ELF-1 (cell line): Measurements from ENCODE around the gene KRT35.
"Not testable (repeated sequence)": the region's sequence is repeated elsewhere in the genome, so short reads cannot be mapped to it uniquely, and the experiment has no call there.

ENCODE experiments used
- DNase-seq: peaks from one replicate; pipeline ENCODE4 v3.0.0-alpha.2; 2016; ENCODE audit warnings: low read depth, low spot score

KRT35 gene

GRCh38 chr17:41456204-41456603 is 24.7 kb downstream of the KRT35 start:
- DNase-seq, result peak; percentile 10

GRCh38 chr17:41455236-41455635 is 25.7 kb downstream of the KRT35 start:
- DNase-seq, result no peak

- DNase-seq, result no peak
Measured at GRCh38 chr17:41453066-41453465, 27.9 kb downstream of the KRT35 start.

- DNase-seq, result no peak
Measured at GRCh38 chr17:41452281-41452680, 28.7 kb downstream of the KRT35 start.

- DNase-seq, result no peak
Measured at GRCh38 chr17:41451154-41451728, 29.7 kb downstream of the KRT35 start.

GRCh38 chr17:41449008-41449407 is 31.9 kb downstream of the KRT35 start:
- DNase-seq, result no peak

- DNase-seq, result no peak
Measured at GRCh38 chr17:41448506-41448905, 32.4 kb downstream of the KRT35 start.

- no peak for DNase-seq
Measured at GRCh38 chr17:41446806-41447205, 34.1 kb downstream of the KRT35 start.

- DNase-seq, result no peak
Measured at GRCh38 chr17:41444640-41445039, 36.3 kb downstream of the KRT35 start.

- DNase-seq, result no peak
Measured at GRCh38 chr17:41444186-41444585, 36.8 kb downstream of the KRT35 start.

GRCh38 chr17:41442739-41443138 is 38.2 kb downstream of the KRT35 start:
- DNase-seq, result no peak

GRCh38 chr17:41440531-41441033 is 40.4 kb downstream of the KRT35 start, which contains the start of gene KRT38:
Gene KRT38 (minus strand): TSS chr17:41440983. CDS start chr17:41440921, 62 bp downstream.
- DNase-seq, result no peak

- DNase-seq, result no peak
Measured at GRCh38 chr17:41439375-41439774, 41.6 kb downstream of the KRT35 start.

GRCh38 chr17:41437769-41438168 is 43.2 kb downstream of the KRT35 start:
- no peak for DNase-seq

- no peak for DNase-seq
Measured at GRCh38 chr17:41437254-41437653, 43.7 kb downstream of the KRT35 start.

- DNase-seq, result no peak
Measured at GRCh38 chr17:41434415-41434814, 46.5 kb downstream of the KRT35 start.

GRCh38 chr17:41434005-41434404 is 46.9 kb downstream of the KRT35 start:
- DNase-seq, result no peak

GRCh38 chr17:41433586-41433985 is 47.4 kb downstream of the KRT35 start:
- no peak for DNase-seq

GRCh38 chr17:41430376-41430775 is 50.6 kb downstream of the KRT35 start:
- not testable (repeated sequence) for DNase-seq

GRCh38 chr17:41429667-41430066 is 51.3 kb downstream of the KRT35 start:
- DNase-seq, result no peak

GRCh38 chr17:41428591-41429291 is 52.2 kb downstream of the KRT35 start:
- DNase-seq, result peak; percentile 63
